EH (cell line): ENCODE data around the gene KRCC1.
"Not testable (repeated sequence)": the region's sequence is repeated elsewhere in the genome, so short reads cannot be mapped to it uniquely, and the experiment has no call there.

ENCODE experiments used
- DNase-seq: peaks from one replicate; pipeline ENCODE4 v3.0.0-alpha.2; 2015; ENCODE audit warnings: low read depth

Gene KRCC1

DNA sequence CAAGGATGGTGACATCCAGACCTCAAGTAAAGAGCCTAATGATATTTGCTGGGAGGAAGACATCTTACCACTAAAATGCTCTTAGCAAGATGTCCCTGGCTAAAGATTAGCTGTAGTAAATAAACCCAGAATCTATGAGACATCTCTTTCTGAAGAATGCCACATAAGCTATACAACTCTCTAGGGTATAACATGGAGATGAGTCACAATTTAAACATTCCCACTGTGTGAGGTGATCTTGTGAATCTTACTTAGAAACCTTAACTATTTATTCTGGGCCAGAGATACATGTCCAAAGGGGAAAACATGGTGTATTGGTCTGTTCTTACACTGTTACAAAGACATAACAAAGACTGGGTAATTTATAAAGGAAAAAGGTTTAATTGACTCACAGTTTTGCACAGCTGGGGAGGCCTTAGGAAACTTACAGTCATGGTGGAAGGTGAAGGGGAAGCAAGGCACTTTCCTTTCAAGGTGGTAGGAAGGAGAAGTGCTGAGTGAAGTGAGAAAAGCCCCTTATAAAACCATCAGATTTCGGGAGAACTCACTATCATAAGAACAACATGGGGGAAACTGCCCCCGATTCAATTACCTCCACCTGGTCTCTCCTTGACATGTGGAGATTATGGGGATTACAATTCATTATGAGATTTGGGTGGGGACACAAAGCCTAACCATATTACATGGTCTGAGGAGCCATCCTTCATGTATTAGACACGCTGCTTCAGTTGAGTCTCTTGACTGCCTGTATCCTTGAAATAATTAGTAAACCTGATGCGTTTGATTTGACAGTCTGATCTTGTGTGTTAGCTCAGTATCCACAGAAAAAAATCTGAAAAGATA, 17.1 kb downstream of the KRCC1 start:
- peak; percentile 95 for DNase-seq

DNA sequence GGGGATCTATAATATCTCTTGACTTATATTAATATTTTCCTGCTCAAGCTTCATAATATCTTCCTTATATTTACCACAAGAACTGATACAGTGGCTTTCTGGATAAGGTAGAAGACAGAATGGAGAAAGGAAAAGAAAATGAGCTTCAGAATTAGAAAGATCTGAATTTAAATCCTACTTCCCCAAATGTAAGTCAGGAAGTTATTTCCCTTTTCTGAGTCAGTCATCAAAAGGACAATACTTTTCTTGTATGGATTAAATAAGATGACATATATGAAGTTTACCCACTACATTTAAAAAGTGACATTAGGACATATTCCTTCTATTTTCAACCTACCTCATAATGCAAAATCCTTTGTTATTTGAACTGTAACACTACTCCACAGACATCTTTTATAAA, 19.0 kb downstream of the KRCC1 start:
- DNase-seq, result no peak

- DNase-seq, result peak; percentile 23
Measured at GRCh38 chr2:88036182-88036581, 19.4 kb downstream of the KRCC1 start.

DNA sequence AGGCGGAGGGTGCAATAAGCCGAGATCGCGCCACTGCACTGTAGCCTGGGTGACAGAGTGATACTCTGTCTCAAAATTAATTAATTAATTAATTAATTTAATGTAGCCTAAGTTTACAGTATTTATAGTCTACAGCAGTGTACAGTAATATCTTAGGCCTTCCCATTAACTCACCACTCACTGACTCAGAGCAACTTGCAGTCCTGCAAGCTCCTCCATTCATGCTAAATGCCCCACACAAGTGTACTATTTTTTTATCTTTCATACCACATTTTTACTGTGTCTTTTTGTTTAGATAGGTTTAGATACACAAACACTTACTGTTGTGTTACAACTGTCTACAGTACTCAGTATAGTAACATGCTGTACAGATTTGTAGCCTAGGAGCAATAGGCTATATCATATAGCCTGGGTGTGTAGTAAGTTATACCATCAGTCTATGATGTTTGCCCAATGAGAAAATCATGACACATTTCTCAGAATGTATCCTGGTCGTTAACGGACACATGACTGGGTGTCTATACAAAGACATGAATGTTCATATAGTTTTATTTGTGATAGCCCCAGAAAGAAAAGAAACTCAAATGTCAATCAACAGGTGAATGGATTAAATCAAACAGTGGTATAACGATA, 23.4 kb downstream of the KRCC1 start:
- peak; percentile 16 for DNase-seq

DNA sequence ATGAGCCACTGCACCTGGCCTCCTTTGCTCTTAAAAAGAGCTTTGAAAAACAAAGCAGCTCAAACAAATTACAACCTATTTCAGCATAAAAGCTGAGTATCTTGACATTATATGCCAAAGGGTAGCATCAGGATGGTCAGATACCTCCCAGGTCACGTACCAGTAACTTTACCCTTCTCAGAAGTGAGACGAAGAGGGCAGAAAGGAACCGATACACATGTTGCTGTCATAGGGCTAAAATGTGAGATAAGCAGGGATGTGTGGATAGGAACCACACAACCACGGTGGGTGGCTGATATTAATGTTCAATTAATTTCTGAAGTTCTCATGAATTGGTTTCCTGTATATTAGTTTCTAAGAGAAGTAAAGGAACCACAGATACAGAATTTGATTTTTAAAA, 26.7 kb downstream of the KRCC1 start:
- DNase-seq, result no peak

DNA sequence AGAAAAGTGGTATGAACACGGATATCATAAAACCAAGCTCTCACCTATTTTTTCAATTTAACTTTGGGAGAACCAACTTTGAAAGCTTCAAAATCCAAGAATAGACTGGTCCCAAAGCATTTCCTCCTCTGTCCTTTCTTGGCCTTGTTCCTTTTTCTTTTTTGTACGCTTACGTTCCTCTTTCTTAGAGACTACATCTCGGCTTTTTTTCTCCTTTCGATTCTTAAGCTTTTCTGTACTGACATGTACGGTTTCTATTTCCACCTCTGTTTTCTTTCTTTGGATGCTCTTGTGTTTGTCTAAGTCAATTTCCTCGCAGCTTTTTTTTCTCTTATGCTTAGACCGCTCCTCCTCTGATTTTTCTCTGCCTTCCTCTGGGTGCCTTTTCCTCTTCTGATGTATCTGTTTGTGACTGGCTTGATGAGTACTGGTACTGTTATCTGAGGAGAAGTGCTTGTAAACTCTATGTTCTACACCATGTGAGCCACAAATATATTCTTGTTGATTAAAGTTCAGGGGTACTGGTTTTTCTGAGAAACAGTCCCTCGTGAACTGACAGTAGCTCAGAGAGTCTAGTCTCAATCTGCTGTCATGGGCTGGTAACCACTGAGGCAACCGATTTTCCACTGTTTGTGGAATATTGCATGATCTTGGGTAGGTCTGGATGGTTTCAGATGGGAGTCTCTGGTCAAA, 27.7 kb downstream of the KRCC1 start:
- DNase-seq, result no peak

GRCh38 chr2:88024509-88024908, 31.1 kb downstream of the KRCC1 start:
- no peak for DNase-seq

GRCh38 chr2:88022669-88022921, 33.0 kb downstream of the KRCC1 start:
- no peak for DNase-seq

DNA sequence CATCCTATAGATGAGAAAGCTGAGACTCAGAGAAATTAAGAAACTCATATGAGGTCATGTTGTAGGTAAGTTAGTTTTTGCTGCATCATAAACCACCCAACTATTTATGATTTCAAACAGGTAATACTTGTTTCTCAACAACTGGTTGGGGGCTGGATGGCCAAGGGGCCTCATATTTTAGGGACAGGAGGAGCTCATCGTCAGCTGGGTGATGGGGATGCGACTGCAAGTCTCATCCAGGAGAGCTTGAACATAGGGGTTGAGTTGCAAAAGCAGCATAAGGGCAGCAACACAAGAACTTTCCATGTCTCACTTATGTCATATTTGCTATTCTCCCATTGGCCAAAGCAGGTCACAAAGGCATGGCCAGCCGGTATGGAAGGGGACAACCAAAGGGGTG, 35.6 kb downstream of the KRCC1 start:
- no peak for DNase-seq

- DNase-seq, result no peak
Measured at GRCh38 chr2:88018909-88019308, 36.7 kb downstream of the KRCC1 start.

- DNase-seq, result not testable (repeated sequence)
Measured at GRCh38 chr2:88018077-88018805, 37.3 kb downstream of the KRCC1 start.

GRCh38 chr2:88017780-88018038, 37.9 kb downstream of the KRCC1 start:
- not testable (repeated sequence) for DNase-seq

DNA sequence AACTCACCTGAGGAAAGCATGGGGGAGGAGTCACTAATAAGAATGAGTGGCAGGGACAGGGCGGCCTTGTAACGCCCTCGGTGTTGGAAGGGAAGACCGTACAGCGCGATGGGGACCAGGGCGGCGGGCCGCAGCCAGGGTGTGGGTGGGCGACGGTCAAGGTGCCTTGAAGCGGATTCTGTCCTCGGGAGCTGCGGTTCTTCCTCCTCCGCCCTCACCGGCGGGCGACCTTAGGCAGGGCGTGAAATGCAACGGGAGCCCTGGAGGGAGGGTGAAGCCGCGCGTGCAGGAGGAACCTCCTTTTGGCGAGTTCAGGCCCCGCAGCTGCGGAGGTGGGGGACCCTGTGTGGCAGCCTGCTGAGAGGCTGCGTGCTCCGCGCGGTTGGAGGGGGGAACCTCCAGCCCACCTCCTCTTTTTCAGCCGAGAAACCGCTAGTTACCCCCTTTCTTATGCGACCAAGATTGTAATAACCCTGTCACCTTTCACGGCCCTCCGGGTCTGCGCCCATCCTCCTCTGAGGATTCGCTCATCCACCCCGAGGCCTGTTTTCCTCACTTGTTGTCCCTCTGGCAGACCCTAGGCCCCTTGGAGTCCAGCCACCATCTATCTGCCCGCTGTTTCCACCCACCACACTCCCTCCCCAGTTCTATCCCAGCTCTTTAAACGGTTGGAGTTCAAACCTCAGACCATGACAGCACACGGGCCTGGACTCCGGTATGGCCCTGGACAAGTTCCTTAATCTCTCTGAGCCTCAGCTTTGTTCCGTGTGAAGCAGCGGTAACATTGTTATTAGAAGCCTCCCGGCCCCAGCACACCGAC, 38.4 kb downstream of the KRCC1 start:
- DNase-seq, result no peak

DNA sequence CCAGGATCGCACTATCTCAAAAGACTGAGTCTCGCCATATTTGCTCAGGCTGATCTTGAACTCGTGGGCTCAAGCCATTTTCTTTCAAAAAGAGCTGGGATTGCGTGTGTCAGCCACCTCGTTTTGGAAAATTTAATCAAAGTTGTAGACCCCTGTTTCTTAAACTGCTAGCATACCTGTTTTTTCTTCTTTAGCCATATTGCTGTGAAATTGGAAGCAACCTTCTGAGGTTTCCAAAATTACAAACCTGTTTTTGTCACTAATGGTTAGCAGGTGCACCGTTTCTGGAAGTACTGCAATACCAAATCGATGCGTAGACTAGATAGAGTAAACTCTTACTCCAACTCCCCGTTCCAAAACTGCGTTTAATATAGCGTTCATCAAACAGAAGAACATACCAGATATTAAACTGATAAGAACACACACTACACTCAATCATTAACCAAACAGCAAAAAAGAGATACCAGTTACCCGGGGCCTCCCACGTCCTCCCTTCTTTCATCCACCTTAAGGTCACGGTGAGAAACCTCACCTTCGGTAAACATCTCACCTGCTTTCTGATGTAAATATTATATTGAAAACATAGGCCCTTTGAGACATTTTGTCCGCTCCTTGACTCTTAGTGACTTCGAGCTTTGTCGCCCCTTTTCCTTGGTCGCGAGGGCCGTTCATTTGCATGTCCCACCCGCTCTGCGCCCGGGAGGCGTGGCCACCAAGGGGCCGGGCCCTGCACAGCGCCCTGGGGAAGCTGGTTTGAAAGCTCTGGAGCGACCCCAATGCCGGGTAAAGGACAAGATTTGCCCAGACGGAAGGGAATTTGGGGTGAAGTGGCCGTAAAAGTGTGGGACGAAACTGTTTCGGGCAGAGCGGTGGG, 39.3 kb downstream of the KRCC1 start, which contains the start of gene RNU2-63P:
RNU2-63P (minus strand) TSS at position 462 of the 874 bp plus-strand sequence.
- peak; percentile 88 for DNase-seq

- DNase-seq, result no peak
Measured at GRCh38 chr2:88011011-88011410, 44.6 kb downstream of the KRCC1 start.

GRCh38 chr2:88010136-88010535, 45.4 kb downstream of the KRCC1 start:
- DNase-seq, result no peak

DNA sequence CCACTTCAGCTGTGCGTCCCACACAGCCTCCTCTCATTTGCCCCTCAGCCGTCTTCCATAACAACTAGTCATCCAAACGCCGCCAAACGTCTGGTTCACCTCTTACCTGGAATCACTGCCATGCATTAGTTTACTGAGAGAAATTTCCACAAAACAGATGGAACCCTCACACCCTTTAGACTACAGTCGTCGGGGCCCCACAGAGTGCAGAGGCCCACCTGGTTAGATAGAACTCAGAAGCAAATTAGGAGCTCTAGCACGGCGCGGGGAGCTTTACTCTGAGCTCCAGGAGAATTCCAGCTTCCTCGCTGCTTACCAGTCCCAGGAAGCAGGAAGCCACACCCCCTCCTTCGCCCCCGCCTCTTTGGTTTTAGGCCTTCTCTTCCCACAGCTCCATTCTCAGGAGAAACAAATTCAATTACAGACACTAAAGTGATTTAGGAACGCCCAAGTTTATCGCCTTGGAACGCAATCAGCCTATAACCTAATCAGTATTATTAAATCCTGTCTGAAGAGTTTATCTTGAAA, 48.6 kb downstream of the KRCC1 start:
- DNase-seq, result no peak

- no peak for DNase-seq
Measured at GRCh38 chr2:88005776-88006175, 49.8 kb downstream of the KRCC1 start.

GRCh38 chr2:88003074-88003755, 52.4 kb downstream of the KRCC1 start:
- peak; percentile 5 for DNase-seq

- DNase-seq, result no peak
Measured at GRCh38 chr2:88002359-88002707, 53.2 kb downstream of the KRCC1 start.
